Measurements from ENCODE around the gene GRIN2C. TPM values are rescaled to one million over a fixed set of nuclear protein-coding genes. Genes with fewer than 3 reads are reported as not detected.

GRIN2C gene
- total and polyA plus RNA-seq, 2 of the 4 experiments (the other 2 are of a cell fraction) = 0.22 TPM; not detected in 1

- Histone ChIP-seq H2BK5ac (ENCODE audit: low read depth, low read length, poor library complexity, severe bottlenecking) (no peak overlapping the region), H4K91ac (ENCODE audit: insufficient read depth, low read depth, low read length) (no peak overlapping the region), H3K4ac (ENCODE audit: low read depth, low read length) (no peak overlapping the region), H3K4me2 (ENCODE audit: low read depth, low read length) (no peak overlapping the region), H2AK9ac (replicated peaks; ENCODE audit: low read depth, low read length, poor library complexity) (no peak overlapping the region), H2AK5ac (ENCODE audit: low read depth, low read length) (no peak overlapping the region), H3K36me3 (ENCODE audit: control insufficient read depth, insufficient read depth, low read length) (peaks cover 35% of the 10 kb centered on the region), H3K9me3 (ENCODE audit: control insufficient read depth, insufficient read depth, low read length) (no peaks in the 10 kb centered on the region), H3K27ac (ENCODE audit: insufficient read depth, low read length) (no peak overlapping the region), H3K56ac (ENCODE audit: extremely low read depth, insufficient read depth, low read length) (no peak overlapping the region), H3K23ac (ENCODE audit: low read depth, low read length) (no peak overlapping the region), H4K8ac (ENCODE audit: low read depth in 2 of 2, low read length in 2 of 2) (no peak overlapping the region), H2BK20ac (ENCODE audit: low read depth, low read length) (no peak overlapping the region), H3K27me3 (ENCODE audit: control insufficient read depth, insufficient read depth, low read length) (no peaks in the 10 kb centered on the region), H3K4me1 (ENCODE audit: control insufficient read depth, insufficient read depth, low read length) (no peaks in the 10 kb centered on the region), H3K79me1 (ENCODE audit: low read depth in 1 of 2, low read length in 2 of 2) (no peaks in the 10 kb centered on the region), H3K4me3 (ENCODE audit: insufficient read depth, low read depth, low read length) (no peak overlapping the region), H3K9me1 (ENCODE audit: insufficient read depth, low read length) (no peaks in the 10 kb centered on the region), H3K14ac (replicated peaks; ENCODE audit: low read depth, low read length) (no peak overlapping the region), H4K5ac (ENCODE audit: low read depth, low read length) (no peak overlapping the region), H2AFZ (replicated peaks; ENCODE audit: low read length, poor library complexity) (no peak overlapping the region), H2BK120ac (ENCODE audit: low read depth, low read length) (no peak overlapping the region), H3K18ac (ENCODE audit: low read depth, low read length) (no peak overlapping the region), H3K9ac (ENCODE audit: low read depth, low read length) (no peak overlapping the region), H4K20me1 (ENCODE audit: insufficient read depth, low read length) (no peaks in the 10 kb centered on the region; the same call in 1 of the 2 replicates), H2BK15ac (ENCODE audit: low read depth, low read length) (no peak overlapping the region)
- ChIA-PET POLR2A (ENCODE audit: unreplicated experiment) (no interaction called here), CTCF (interaction anchor here (1.0 kb wide), 1 partner anchor 19 kb away, joined by 3 read pairs; no protein-coding TSS in a partner anchor)
- WGBS, 2 experiments (ENCODE audit: extremely low coverage in 2 of 2, insufficient read length in 1 of 2) = 94% methylated on average over 9 of the region's 12 CpGs; no CpG with 5 or more reads in 1 of the 2 experiments
- TF ChIP-seq RAD21 (IDR thresholded peaks at IDR 0.05; ENCODE audit: low read length) (no peak), RCOR1 (IDR thresholded peaks at IDR 0.05; ENCODE audit: insufficient replicate concordance, low read length) (no peak), RFX5 (IDR thresholded peaks at IDR 0.05; ENCODE audit: low read depth, low read length) (no peak)
- ATAC-seq (ENCODE audit: low read depth) (no peak), DNase-seq (no peak)
- in situ Hi-C loops (cut with MboI; ENCODE audit: low sequenced_read_pairs) = loop anchor here (5.0 kb wide), 1 partner anchor 75 kb away; no protein-coding TSS in a partner anchor
- no TSS peak for BruUV-seq (replicated peaks)
- intact Hi-C loops (cut with micrococcal nuclease) = no loop called here
- dilution Hi-C loops (cut with HindIII; ENCODE audit: low sequenced_read_pairs, unreplicated experiment) = no loop called here
Measured at GRCh38 chr17:74792586-74793105, 67.0 kb downstream of the GRIN2C start.

Other genes with a start within 250 kb of the GRIN2C start
- gene CD300E, start 236.1 kb downstream of the GRIN2C start, total RNA-seq (2012; rRNA removed) = not detected in 2 replicates
- not detected in 2 replicates for gene CD300E, start 236.1 kb downstream of the GRIN2C start, polyA plus RNA-seq (2012; rRNA removed)
- gene CD300LF, start 147.0 kb downstream of the GRIN2C start, total RNA-seq (2012; rRNA removed) = not detected in 2 replicates
- gene CD300LF, start 147.0 kb downstream of the GRIN2C start, polyA plus RNA-seq (2012; rRNA removed) = not detected in 2 replicates
- not detected in 2 replicates for gene RAB37, start 122.6 kb downstream of the GRIN2C start, total RNA-seq (2012; rRNA removed)
- 0.19 TPM in 1 of 2 replicates, not detected in the other for gene RAB37, start 122.6 kb downstream of the GRIN2C start, polyA plus RNA-seq (2012; rRNA removed)
- 3.3 and 3.8 TPM in 2 replicates for gene NHERF1, start 111.3 kb downstream of the GRIN2C start, total RNA-seq (2012; rRNA removed)
- 11.8 and 14.5 TPM in 2 replicates for gene NHERF1, start 111.3 kb downstream of the GRIN2C start, polyA plus RNA-seq (2012; rRNA removed)
- 25.8 and 48.9 TPM in 2 replicates for gene NAT9, start 83.5 kb downstream of the GRIN2C start, total RNA-seq (2012; rRNA removed)
- 60.7 and 62.0 TPM in 2 replicates for gene NAT9, start 83.5 kb downstream of the GRIN2C start, polyA plus RNA-seq (2012; rRNA removed)
- 12.2 and 12.4 TPM in 2 replicates for gene FDXR, start 13.1 kb upstream of the GRIN2C start, total RNA-seq (2012; rRNA removed)
- 18.6 and 21.9 TPM in 2 replicates for gene FDXR, start 13.1 kb upstream of the GRIN2C start, polyA plus RNA-seq (2012; rRNA removed)
- not detected in 2 replicates for gene FADS6, start 33.7 kb upstream of the GRIN2C start, total RNA-seq (2012; rRNA removed)
- not detected in 2 replicates for gene FADS6, start 33.7 kb upstream of the GRIN2C start, polyA plus RNA-seq (2012; rRNA removed)
- gene USH1G, start 63.4 kb upstream of the GRIN2C start, total RNA-seq (2012; rRNA removed) = not detected in 2 replicates
- gene USH1G, start 63.4 kb upstream of the GRIN2C start, polyA plus RNA-seq (2012; rRNA removed) = not detected in 2 replicates
- not detected in 2 replicates for gene OTOP2, start 64.4 kb upstream of the GRIN2C start, total RNA-seq (2012; rRNA removed)
- not detected in 2 replicates for gene OTOP2, start 64.4 kb upstream of the GRIN2C start, polyA plus RNA-seq (2012; rRNA removed)
- gene OTOP3, start 76.0 kb upstream of the GRIN2C start, total RNA-seq (2012; rRNA removed) = not detected in 2 replicates
- gene OTOP3, start 76.0 kb upstream of the GRIN2C start, polyA plus RNA-seq (2012; rRNA removed) = not detected in 2 replicates
- 0.18 and 0.56 TPM in 2 replicates for gene HID1, start 112.9 kb upstream of the GRIN2C start, total RNA-seq (2012; rRNA removed)
- gene HID1, start 112.9 kb upstream of the GRIN2C start, polyA plus RNA-seq (2012; rRNA removed) = 1.7 and 2.7 TPM in 2 replicates
- gene CDR2L, start 127.7 kb upstream of the GRIN2C start, total RNA-seq (2012; rRNA removed) = 5.6 and 5.7 TPM in 2 replicates
- 18.9 and 23.2 TPM in 2 replicates for gene CDR2L, start 127.7 kb upstream of the GRIN2C start, polyA plus RNA-seq (2012; rRNA removed)
- 42.5 and 53.9 TPM in 2 replicates for gene MRPL58, start 152.8 kb upstream of the GRIN2C start, total RNA-seq (2012; rRNA removed)
- gene MRPL58, start 152.8 kb upstream of the GRIN2C start, polyA plus RNA-seq (2012; rRNA removed) = 49.0 and 53.0 TPM in 2 replicates
- 365 and 373 TPM in 2 replicates for gene ATP5PD, start 187.1 kb upstream of the GRIN2C start, total RNA-seq (2012; rRNA removed)
- 331 and 425 TPM in 2 replicates for gene ATP5PD, start 187.1 kb upstream of the GRIN2C start, polyA plus RNA-seq (2012; rRNA removed)
- 9.1 and 9.4 TPM in 2 replicates for gene KCTD2, start 187.3 kb upstream of the GRIN2C start, total RNA-seq (2012; rRNA removed)
- 18.3 and 18.4 TPM in 2 replicates for gene KCTD2, start 187.3 kb upstream of the GRIN2C start, polyA plus RNA-seq (2012; rRNA removed)
- gene SLC16A5, start 228.1 kb upstream of the GRIN2C start, total RNA-seq (2012; rRNA removed) = 1.1 and 1.8 TPM in 2 replicates
- gene SLC16A5, start 228.1 kb upstream of the GRIN2C start, polyA plus RNA-seq (2012; rRNA removed) = 5.9 and 7.1 TPM in 2 replicates

Measured in IMR-90 (cell line).